Colonic mucosa (tissue), 4 donors: ENCODE data around the gene SPTBN1. TPM values are rescaled to one million over a fixed set of nuclear protein-coding genes. Genes with fewer than 3 reads are reported as not detected.
A peak's percentile ranks its signal among the peaks of the same experiment; 100 is the strongest.

ENCODE experiments used
- DNase-seq: peaks from one replicate; pipeline ENCODE4 v3.0.0-alpha.2; 2020
- H3K27ac ChIP-seq: fragments of 200-600 bp; one replicate; pipeline ENCODE4 v1.8.0; 2021
- H3K27me3 ChIP-seq: fragments of 200-600 bp; one replicate; pipeline ENCODE4 v1.8.0; 2021
- H3K36me3 ChIP-seq: fragments of 200-600 bp; one replicate; pipeline ENCODE4 v1.8.0; 2021
- H3K4me1 ChIP-seq: fragments of 200-600 bp; one replicate; pipeline ENCODE4 v1.8.0; 2021; ENCODE audit warnings: mild to moderate bottlenecking
- H3K4me3 ChIP-seq: fragments of 200-600 bp; one replicate; pipeline ENCODE4 v1.8.0; 2021
- H3K9ac ChIP-seq, 2 donors: one replicate each; pipeline ENCODE4 v1.7.0; 2013; ENCODE audit warnings: control low read depth in 2 of 2, low read depth in 2 of 2, low read length in 2 of 2
- H3K9me3 ChIP-seq: fragments of 200-600 bp; one replicate; pipeline ENCODE4 v1.8.0; 2021
- intact Hi-C: fragments of 100-400 bp; cut with DNase I; formaldehyde crosslinking; loops from one replicate; pipeline ENCODE4 v1.14.1; 2022
- total RNA-seq, 2 donors: library from RNA; stranded (reverse); fragmentation: NEBNext Ultra II Directional in 1 of 2; extraction: Animal tissue kit (Norgen Biotek cat#: 25700) in 1 of 2; gene quantifications; one replicate each; pipeline ENCODE4 v1.2.1, GENCODE V29; 2021
- TF ChIP-seq, protein P1 (sequence below): fragments of 200-600 bp; IDR thresholded peaks from one replicate; pipeline ENCODE4 v1.8.0; 2022; ENCODE audit warnings: antibody characterized with exemption, mild to moderate bottlenecking
- donor health status: healthy.
- donor health status: DM: no; HTN: no; CAD: no.
- donor health status: DM: no; HTN: no; CAD: no.

The SPTBN1 gene
- total RNA-seq, 2 donors from 2014 or later: 325 to 338 TPM

DNA sequence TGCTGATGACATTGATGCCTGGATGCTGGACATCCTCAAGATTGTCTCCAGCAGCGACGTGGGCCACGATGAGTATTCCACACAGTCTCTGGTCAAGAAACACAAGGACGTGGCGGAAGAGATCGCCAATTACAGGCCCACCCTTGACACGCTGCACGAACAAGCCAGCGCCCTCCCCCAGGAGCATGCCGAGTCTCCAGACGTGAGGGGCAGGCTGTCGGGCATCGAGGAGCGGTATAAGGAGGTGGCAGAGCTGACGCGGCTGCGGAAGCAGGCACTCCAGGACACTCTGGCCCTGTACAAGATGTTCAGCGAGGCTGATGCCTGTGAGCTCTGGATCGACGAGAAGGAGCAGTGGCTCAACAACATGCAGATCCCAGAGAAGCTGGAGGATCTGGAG, 173.3 kb downstream of the SPTBN1 start:
- no peak overlapping the region for H3K9ac ChIP-seq

DNA sequence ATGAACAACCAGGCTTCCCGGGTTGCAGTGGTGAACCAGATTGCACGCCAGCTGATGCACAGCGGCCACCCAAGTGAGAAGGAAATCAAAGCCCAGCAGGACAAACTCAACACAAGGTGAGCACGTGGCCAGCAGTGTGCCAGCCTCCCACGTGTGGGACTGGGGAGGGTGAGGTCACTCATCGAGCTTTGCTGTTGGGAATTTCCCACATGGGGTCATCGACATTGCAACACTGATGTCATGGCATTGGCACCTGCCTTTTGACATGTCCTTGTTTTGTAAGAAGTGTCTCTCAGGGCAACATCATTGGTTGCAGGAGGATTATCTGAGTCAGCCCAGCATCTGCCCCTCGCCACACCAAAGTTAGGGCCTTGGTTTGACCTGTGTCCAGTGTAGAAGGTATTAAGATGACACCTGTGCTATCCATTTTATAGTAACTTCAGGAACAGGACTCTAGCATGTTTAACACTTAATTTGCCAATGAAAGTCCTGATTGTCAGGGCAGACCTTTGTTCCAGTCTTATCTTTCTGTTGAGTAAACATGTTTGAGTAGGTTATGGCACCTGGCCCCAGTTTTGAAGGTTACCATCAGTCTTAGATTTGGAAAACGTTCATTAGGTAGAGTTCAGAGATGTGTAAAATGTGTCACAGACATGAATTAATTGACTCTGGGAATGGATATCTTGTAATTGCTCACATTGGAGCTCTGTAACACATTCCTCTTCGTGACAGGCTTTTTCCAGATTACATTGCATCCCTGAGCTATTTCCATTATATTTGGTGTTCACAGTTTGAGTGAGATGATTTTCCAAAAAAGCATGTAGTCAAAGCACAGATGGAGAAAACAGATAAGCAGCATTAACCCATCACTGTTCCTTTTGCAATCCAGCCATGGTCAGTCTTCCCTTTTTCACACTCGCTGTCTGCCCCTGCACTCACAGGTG, 174.1 kb downstream of the SPTBN1 start:
- H3K27ac ChIP-seq: no peak overlapping the region
- intact Hi-C loops: loop anchor here (10.0 kb wide), 1 partner anchor 105 kb away; no protein-coding TSS in a partner anchor
- TF ChIP-seq, protein P1, sequence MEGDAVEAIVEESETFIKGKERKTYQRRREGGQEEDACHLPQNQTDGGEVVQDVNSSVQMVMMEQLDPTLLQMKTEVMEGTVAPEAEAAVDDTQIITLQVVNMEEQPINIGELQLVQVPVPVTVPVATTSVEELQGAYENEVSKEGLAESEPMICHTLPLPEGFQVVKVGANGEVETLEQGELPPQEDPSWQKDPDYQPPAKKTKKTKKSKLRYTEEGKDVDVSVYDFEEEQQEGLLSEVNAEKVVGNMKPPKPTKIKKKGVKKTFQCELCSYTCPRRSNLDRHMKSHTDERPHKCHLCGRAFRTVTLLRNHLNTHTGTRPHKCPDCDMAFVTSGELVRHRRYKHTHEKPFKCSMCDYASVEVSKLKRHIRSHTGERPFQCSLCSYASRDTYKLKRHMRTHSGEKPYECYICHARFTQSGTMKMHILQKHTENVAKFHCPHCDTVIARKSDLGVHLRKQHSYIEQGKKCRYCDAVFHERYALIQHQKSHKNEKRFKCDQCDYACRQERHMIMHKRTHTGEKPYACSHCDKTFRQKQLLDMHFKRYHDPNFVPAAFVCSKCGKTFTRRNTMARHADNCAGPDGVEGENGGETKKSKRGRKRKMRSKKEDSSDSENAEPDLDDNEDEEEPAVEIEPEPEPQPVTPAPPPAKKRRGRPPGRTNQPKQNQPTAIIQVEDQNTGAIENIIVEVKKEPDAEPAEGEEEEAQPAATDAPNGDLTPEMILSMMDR: no peak
- H3K27me3 ChIP-seq: no peaks in the 10 kb centered on the region
- no peaks in the 10 kb centered on the region for H3K9me3 ChIP-seq
- peaks cover 32% of the 10 kb centered on the region for H3K36me3 ChIP-seq
- no peaks in the 10 kb centered on the region for H3K4me1 ChIP-seq
- no peak overlapping the region for H3K9ac ChIP-seq
- peak; percentile 34 for DNase-seq
- no peak overlapping the region for H3K4me3 ChIP-seq

More for the DNA sequence above, 173.3 kb downstream of the SPTBN1 start:
- no peaks in the 10 kb centered on the region for H3K27me3 ChIP-seq
- H3K9me3 ChIP-seq: no peaks in the 10 kb centered on the region
- no peak overlapping the region for H3K4me3 ChIP-seq
- no peak overlapping the region for H3K27ac ChIP-seq
- no peak for DNase-seq
- H3K36me3 ChIP-seq: peaks cover 36% of the 10 kb centered on the region
- no peaks in the 10 kb centered on the region for H3K4me1 ChIP-seq
- TF ChIP-seq, protein P1: no peak
- intact Hi-C loops: loop anchor here (10.0 kb wide), 1 partner anchor 105 kb away; no protein-coding TSS in a partner anchor

DNA sequence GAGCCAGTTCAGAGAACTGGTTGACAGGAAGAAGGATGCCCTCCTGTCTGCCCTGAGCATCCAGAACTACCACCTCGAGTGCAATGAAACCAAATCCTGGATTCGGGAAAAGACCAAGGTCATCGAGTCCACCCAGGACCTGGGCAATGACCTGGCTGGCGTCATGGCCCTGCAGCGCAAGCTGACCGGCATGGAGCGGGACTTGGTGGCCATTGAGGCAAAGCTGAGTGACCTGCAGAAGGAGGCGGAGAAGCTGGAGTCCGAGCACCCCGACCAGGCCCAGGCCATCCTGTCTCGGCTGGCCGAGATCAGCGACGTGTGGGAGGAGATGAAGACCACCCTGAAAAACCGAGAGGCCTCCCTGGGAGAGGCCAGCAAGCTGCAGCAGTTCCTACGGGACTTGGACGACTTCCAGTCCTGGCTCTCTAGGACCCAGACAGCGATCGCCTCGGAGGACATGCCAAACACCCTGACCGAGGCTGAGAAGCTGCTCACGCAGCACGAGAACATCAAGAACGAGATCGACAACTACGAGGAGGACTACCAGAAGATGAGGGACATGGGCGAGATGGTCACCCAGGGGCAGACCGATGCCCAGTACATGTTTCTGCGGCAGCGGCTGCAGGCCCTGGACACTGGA, 174.9 kb downstream of the SPTBN1 start:
- DNase-seq: no peak
- H3K4me1 ChIP-seq: no peaks in the 10 kb centered on the region
- H3K4me3 ChIP-seq: no peak overlapping the region
- H3K27me3 ChIP-seq: no peaks in the 10 kb centered on the region
- no peak overlapping the region for H3K9ac ChIP-seq
- H3K36me3 ChIP-seq: peaks cover 29% of the 10 kb centered on the region
- TF ChIP-seq, protein P1: no peak
- intact Hi-C loops: no loop called here
- no peak overlapping the region for H3K27ac ChIP-seq
- no peaks in the 10 kb centered on the region for H3K9me3 ChIP-seq

DNA sequence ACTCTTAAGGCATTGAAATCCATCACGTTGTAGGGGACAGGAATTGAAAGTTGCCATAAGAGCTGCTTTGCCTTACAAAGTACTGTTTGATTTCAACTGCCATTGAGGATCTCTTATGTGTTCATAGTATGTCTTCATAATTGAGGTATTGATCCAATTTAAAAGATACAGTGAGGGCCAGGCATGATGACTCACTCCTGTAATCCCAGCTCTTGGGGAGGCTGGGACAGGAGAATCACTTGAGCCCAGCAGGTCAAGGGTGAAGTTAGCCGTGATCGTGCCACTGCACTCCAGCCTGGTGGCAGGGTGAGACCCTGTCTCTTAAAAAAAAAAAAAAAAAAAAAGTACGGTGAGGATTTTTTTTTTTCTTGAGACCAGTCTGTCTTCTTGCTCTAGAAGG, 175.6 kb downstream of the SPTBN1 start:
- Histone ChIP-seq H3K9ac (no peak overlapping the region), H3K27me3 (no peaks in the 10 kb centered on the region), H3K4me3 (no peak overlapping the region), H3K4me1 (no peaks in the 10 kb centered on the region), H3K36me3 (peaks cover 26% of the 10 kb centered on the region), H3K9me3 (no peaks in the 10 kb centered on the region), H3K27ac (no peak overlapping the region)
- TF ChIP-seq, protein P1: no peak
- intact Hi-C loops: no loop called here
- no peak for DNase-seq

DNA sequence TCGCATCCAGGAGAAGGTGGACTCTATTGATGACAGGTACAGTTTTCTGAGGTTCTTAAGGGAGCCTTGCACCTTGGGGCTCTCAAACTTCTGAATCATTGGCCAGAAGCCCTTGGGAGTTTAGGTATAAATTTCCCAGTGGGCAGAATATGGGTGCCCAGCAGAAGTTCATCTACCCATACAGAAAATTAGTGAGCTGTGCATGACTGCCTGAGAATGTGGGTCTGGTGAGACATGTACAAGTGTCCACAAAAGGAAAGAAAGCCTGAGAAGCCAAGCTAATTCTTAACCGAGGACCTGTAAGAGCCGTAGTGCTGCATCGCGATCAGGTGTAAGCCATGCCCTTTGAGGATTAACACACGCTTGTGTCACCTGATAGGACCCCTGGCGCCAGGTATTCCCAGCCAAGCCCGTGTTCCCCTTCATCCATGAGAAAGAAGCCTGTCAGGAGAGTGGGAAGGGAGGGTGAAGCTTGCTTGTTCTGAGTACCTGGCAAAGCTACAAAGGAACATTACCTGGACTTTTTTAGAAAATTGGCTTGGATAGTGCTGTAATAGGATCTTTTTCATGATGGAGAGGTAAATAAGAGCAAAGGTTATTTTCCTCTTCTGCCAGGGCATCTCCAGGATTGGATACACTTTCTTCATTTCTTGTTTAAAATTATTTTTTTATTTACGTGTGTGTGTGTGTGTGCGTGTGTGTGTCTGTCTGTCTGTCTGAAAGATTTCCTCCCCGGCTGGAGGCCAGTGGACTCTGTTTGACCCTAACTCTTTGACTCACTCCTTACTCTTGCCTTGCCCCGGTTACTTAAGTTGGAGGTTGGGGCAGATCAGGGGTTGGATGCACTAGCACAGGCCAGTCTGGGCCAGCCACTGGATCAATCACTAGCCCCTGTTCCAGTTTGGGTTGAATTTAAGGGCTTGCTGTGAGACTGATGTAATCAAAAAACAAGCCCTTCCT, 176.9 kb downstream of the SPTBN1 start:
- Histone ChIP-seq H3K4me1 (no peaks in the 10 kb centered on the region), H3K9ac (no peak overlapping the region), H3K36me3 (peaks cover 30% of the 10 kb centered on the region), H3K9me3 (no peaks in the 10 kb centered on the region), H3K4me3 (no peak overlapping the region), H3K27ac (no peak overlapping the region), H3K27me3 (no peaks in the 10 kb centered on the region)
- intact Hi-C loops: no loop called here
- no peak for DNase-seq
- TF ChIP-seq, protein P1: no peak
